HL-60 (cell line): ENCODE measurements around the gene OSTF1.

Experiments
- DNase-seq, 2 experiments: peaks; one replicate each; pipeline ENCODE4 v3.0.0-alpha.2; 2010 to 2020; ENCODE audit warnings: low read depth in 1 of 2, low spot score in 1 of 2
- H3K27ac ChIP-seq: fragments of 250-450 bp; sonication (Bioruptor Pico); replicated peaks from 2 replicates; pipeline ENCODE4 v1.5.1; 2020; ENCODE audit warnings: mild to moderate bottlenecking, moderate library complexity
- H3K27me3 ChIP-seq: fragments of 250-450 bp; sonication (Bioruptor Pico); 2 replicates; pipeline ENCODE4 v1.5.1; 2021; ENCODE audit warnings: mild to moderate bottlenecking, moderate library complexity; ENCODE audit not compliant: insufficient read depth, poor library complexity, severe bottlenecking
- H3K4me3 ChIP-seq: replicated peaks from 2 replicates; pipeline ENCODE4 v1.5.1; 2011; ENCODE audit warnings: mild to moderate bottlenecking, control low read depth, low read length; ENCODE audit not compliant: insufficient read depth
- CTCF ChIP-seq: IDR thresholded peaks from one replicate; pipeline ENCODE4 v1.5.1; 2011; ENCODE audit warnings: low read length, control low read depth, inconsistent platforms; ENCODE audit not compliant: insufficient read depth
- GABPA ChIP-seq: IDR thresholded peaks from 2 replicates; pipeline ENCODE4 v1.6.1; 2012; ENCODE audit warnings: low read depth
- POLR2AphosphoS5 ChIP-seq: IDR thresholded peaks from 2 replicates; pipeline ENCODE4 v1.6.1; 2012; ENCODE audit warnings: low read depth
- REST ChIP-seq: IDR thresholded peaks from 2 replicates; pipeline ENCODE4 v1.6.1; 2012; ENCODE audit warnings: low read depth; ENCODE audit not compliant: insufficient replicate concordance
- SPI1 ChIP-seq: IDR thresholded peaks from 2 replicates; pipeline ENCODE4 v1.6.1; 2012; ENCODE audit warnings: low read depth, mild to moderate bottlenecking, borderline replicate concordance

Gene OSTF1

GRCh38 chr9:75083188-75083970 is 4.9 kb upstream of the OSTF1 start:
- no peak for DNase-seq
- TF ChIP-seq POLR2AphosphoS5 (no peak), SPI1 (no peak), CTCF (no peak), GABPA (no peak), REST (no peak)
- Histone ChIP-seq H3K4me3 (no peak overlapping the region), H3K27ac (no peak overlapping the region), H3K27me3 (no peaks in the 10 kb centered on the region)

- H3K4me3 ChIP-seq: no peak overlapping the region
- no peak for TF ChIP-seq POLR2AphosphoS5
- TF ChIP-seq SPI1: no peak
- no peak for TF ChIP-seq GABPA
- no peak for TF ChIP-seq REST
- TF ChIP-seq CTCF: no peak
- DNase-seq: no peak
- H3K27ac ChIP-seq: no peak overlapping the region
- H3K27me3 ChIP-seq: no peaks in the 10 kb centered on the region
Observed at GRCh38 chr9:75084081-75084672, 4.1 kb upstream of the OSTF1 start.

- H3K27ac ChIP-seq: no peak overlapping the region
- DNase-seq: peak in 1 of 2 experiments; percentile 39
- H3K4me3 ChIP-seq: no peak overlapping the region
- TF ChIP-seq CTCF (no peak), SPI1 (peak; percentile 57; the same call in 1 of the 2 replicates)
- no peaks in the 10 kb centered on the region for H3K27me3 ChIP-seq
Observed at GRCh38 chr9:75085640-75086039, 2.7 kb upstream of the OSTF1 start.
